Vein endothelial cell (primary cell): ENCODE measurements around the gene RPTN. TPM values are rescaled to one million over a fixed set of nuclear protein-coding genes. Genes with fewer than 3 reads are reported as not detected.

Source experiments
- total RNA-seq: library from RNA; depleted of rRNA; stranded (reverse); fragments of >200 nt; gene quantifications from 2 replicates; pipeline ENCODE4 v1.2.3, GENCODE V29; 2012

RPTN gene
- total RNA-seq, result not detected in 2 replicates

GRCh38 chr1:152159144-152159543 lies at the start of gene RPTN:
Gene RPTN (minus strand): TSS chr1:152159228. CDS start chr1:152157889, 1,339 bp downstream.

GRCh38 chr1:152115344-152115743 lies 43.7 kb downstream of the RPTN start, which contains the start of gene TCHH:
Gene TCHH (minus strand): TSS chr1:152115444. CDS start chr1:152114080, 1,364 bp downstream.

Other genes starting within 250 kb of the RPTN start
- 14.4 and 22.3 TPM in 2 replicates for gene THEM4, start 249.7 kb downstream of the RPTN start, total RNA-seq
- 120 and 122 TPM in 2 replicates for gene S100A10, start 165.4 kb downstream of the RPTN start, total RNA-seq
- gene S100A11, start 122.2 kb downstream of the RPTN start, total RNA-seq, result 108 and 113 TPM in 2 replicates
- gene TCHHL1, start 70.2 kb downstream of the RPTN start, total RNA-seq, result not detected in 2 replicates
- gene TCHH, start 43.8 kb downstream of the RPTN start, total RNA-seq, result not detected in 2 replicates
- not detected in 2 replicates for gene HRNR, start 65.0 kb upstream of the RPTN start, total RNA-seq
- not detected in 2 replicates for gene FLG, start 166.0 kb upstream of the RPTN start, total RNA-seq
- gene FLG2, start 200.8 kb upstream of the RPTN start, total RNA-seq, result not detected in 2 replicates